Sciatic nerve (tissue), 2 donors: Measurements from ENCODE around the gene PC. TPM values are rescaled to one million over a fixed set of nuclear protein-coding genes. Genes with fewer than 3 reads are reported as not detected.
A peak's percentile ranks its signal among the peaks of the same experiment; 100 is the strongest.
"Not testable (repeated sequence)": the region's sequence is repeated elsewhere in the genome, so short reads cannot be mapped to it uniquely, and the experiment has no call there.

Experiments used
- ATAC-seq: fragments of 200-7000 bp; cut with Tn5 transposase; one replicate; pipeline ENCODE4 v1.9.1; 2020; ENCODE audit warnings: mild to moderate bottlenecking, moderate library complexity
- DNase-seq: peaks from one replicate; pipeline ENCODE4 v3.0.0-alpha.2; 2020; ENCODE audit warnings: low spot score
- intact Hi-C: fragments of 100-400 bp; cut with DNase I; formaldehyde crosslinking; loops from one replicate; pipeline ENCODE4 v1.14.2; 2022
- total RNA-seq: library from RNA; stranded (reverse); fragmentation: NEBNext Ultra II Directional; extraction: Animal tissue kit (Norgen Biotek cat#: 25700); gene quantifications from one replicate; pipeline ENCODE4 v1.2.1, GENCODE V29; 2021
- donor health status: DM: no; HTN: no; CAD: no.
- donor health status: DM: no; HTN: no; CAD: no.

Gene PC
- total RNA-seq, 1 donor from 2014 or later, result 103 TPM

DNA sequence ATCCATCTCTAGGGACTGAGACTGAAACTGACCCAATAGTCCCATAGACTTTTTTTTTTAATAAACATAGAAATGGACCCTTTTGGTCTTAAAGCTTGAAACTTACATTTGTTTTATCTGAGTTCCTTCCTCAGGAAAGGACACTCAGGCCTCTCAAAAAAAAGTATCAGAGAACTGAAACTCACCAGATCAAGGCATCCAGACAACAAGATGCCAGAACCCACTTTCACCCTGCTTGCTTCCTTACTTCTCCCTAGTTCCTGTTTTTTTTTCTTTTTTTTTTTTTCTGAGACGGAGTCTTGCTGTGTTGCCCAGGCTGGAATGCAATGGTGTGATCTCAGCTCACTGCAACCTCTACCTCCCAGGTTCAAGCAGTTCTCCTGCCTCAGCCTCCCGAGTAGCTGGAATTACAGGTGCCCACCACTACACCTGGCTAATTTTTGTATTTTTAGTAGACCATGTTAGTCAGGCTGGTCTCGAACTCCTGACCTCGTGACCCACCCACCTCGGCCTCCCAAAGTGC, 3.6 kb upstream of the PC start:
- intact Hi-C loops, ATAC-seq, DNase-seq: not testable (repeated sequence)

DNA sequence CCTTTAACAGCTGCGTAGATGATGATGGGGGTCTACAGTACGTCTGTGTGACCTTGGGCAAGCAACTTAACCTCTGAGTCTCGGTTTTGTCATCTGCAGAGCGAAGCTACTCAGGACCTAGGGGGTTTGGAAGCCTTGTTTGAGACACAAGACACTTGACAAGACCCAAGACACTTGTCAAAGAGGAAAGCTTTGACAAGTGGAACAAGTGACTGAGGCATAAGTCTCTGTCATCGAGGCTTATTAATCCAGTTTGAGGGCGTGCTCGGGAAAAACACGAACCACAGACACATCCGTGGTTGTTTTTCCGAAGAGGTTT, 732 bp upstream of the PC start:
- intact Hi-C loops, result loop anchor here (10.0 kb wide), 1 partner anchor 94 kb away; no protein-coding TSS in a partner anchor
- ATAC-seq (no peak), DNase-seq (no peak)

DNA sequence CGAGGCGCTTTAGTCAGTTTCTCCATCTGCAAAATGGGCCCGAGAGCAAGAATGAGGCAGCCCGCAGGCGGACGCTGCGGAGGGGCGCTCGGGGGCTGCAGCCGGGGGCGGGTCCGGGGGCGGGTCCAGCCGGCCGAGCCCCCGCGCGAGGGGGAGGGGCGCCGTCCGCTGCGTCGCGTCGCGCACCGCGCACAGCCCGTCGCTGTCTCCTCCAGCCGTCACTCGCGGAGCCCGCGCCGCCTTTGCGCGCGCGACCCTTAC, 282 bp downstream of the PC start:
- ATAC-seq (peak; percentile 1), DNase-seq (no peak)
- intact Hi-C loops, result loop anchor here (10.0 kb wide), 1 partner anchor 93 kb away; no protein-coding TSS in a partner anchor

DNA sequence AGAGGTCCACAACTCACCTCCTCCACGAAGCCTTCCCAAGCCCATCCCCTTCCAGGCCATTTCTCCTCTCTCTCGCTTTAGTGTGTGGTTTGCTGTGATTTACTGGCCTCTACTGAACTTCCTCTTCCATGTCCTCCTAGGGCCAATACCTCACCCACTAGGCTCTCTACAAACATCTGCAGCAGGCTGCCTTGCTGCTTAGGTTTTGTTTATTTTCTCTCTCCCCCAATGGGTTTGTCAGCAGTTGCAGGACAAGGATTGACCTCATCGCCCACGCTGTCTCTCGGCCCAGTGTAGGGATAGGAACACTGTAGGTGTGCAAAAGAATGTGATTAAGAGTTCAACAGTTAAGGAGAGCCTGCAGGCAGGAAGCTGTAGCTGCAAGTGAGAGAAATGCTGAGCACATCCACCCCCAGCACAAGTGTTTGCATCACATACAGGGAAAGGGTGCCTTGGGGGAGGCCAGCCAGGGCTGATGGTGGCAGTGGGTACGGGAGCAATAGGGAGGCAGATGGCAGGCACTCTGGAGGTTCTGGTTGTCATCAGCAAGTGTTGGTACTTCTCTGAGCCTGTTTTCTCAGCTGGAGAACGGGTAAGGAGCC, 1.4 kb downstream of the PC start:
- DNase-seq, result no peak
- ATAC-seq, result peak; percentile 33
- intact Hi-C loops, result loop anchor here (10.0 kb wide), 1 partner anchor 92 kb away; no protein-coding TSS in a partner anchor

DNA sequence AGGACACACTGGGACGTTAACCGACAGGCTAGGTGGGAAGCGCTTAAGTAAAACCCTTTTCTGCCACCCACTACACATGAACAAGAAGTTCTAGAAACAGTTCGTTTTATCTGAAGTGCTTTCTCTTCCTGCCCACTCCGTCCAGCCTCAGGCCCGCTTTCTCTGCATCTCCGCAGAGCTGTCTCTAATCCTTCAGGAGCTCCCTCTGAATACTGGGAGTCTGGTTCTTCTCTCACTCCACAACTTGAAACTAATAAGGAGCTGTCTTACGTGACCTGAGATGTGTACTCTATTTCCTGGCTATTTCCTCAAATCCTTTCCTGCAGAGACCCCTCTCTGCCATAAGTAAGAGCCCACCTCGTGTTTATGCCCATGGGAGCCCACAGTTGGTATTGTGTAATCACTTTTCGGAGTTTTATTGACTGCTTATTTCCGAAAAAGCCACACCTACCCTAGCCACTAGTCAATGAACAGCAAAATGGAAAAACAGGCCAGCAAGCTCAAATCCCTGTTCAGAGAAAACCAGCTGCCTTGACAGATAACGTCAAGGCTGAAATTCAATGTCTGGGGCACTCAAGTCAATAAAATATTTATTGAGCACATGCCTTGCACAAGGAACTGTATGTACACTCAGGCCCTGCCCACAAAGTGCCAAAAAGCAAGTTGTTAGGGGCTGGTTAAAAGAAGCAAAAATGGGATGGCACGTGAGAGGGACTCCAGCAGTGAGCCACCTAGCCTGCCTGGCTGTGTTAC, 4.9 kb downstream of the PC start:
- ATAC-seq (no peak), DNase-seq (no peak)
- intact Hi-C loops, result loop anchor here (10.0 kb wide), 1 partner anchor 88 kb away; no protein-coding TSS in a partner anchor

DNA sequence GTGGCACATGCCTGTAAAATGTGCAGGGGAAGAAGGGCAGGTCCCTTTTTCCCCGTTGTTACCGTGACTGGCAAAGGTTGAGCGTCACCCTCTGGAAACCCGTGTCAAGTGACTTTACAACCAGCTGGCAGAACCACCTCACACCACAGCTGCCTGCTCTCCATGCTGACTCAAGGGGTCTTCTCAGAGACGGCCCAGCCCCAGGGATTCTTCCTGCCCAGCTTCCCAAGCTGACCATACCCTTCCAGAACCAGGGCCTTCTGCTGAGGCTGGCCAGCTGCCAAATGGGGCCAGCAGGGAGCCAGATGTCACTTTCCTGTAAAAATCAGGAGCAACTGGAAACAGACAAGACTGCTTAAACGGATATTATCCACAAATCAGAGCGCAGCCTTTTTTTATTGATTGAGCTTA, 6.3 kb downstream of the PC start:
- ATAC-seq (no peak), DNase-seq (no peak)
- intact Hi-C loops, result loop anchor here (10.0 kb wide), 1 partner anchor 87 kb away; no protein-coding TSS in a partner anchor

DNA sequence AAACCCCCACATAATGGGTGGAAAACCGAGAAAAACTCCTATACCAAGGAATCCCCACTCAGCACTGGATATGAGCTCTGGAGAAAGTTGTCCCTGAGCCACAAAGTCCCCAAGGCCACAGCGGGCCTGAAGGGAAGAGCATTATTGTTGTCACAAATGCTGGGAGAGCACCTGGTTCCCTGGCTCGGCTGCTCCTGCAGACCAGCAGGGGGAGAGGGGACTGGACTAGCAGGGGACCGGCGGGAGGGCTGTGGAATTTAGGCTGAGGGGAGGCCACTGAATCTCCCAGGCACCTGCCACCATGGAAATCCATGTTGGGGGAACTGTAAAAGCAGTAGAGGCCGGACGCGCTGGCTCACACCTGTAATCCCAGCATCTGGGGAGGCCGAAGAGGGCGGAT, 7.0 kb downstream of the PC start:
- intact Hi-C loops, result loop anchor here (10.0 kb wide), 1 partner anchor 86 kb away; no protein-coding TSS in a partner anchor
- ATAC-seq (no peak), DNase-seq (no peak)

DNA sequence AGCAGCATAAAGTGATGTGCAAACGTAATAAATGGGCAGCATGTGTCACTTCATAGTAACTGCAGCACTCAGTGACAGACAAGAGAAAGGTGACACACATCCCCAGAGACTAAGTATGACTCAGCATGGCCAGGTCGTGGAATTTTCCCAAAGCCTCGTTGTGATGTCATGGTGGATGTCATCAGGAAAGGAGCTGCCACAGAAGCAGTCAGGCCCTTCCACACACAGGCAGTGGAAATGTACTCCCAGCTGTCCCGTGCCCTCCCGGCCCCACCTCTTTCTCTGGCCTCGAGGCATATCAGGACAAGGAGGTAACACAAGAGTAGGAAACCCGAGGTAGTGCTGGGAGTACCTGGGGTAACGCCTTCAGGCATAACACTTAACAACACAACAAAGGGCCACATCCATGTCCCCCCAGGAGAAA, 8.1 kb downstream of the PC start:
- ATAC-seq (peak; percentile 27), DNase-seq (no peak)
- intact Hi-C loops, result loop anchor here (10.0 kb wide), 1 partner anchor 85 kb away; no protein-coding TSS in a partner anchor

DNA sequence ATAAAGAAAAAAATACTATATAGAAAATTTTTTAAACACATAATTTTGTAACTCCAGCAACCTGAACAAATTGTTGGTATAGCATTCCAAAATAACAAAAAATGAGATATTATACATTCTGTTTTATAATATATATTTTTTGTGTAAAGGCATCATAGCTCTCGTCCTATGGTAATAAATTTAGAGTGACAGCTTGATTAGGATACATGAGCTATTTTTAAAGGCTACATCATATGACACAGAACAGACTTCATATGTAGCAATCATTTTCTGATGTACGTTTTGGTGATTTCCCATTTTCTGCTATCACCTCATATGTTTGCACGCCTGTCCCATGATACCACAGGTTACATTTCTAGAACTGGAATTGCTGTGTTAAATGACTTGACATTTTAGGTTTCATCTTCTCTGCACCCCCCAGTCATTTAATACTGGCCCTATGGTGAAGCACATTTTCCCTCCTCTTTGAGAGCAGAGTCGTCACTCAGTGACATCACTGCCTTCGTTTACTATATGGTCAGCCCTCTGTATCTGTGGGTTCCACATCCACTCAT, 19.5 kb downstream of the PC start:
- intact Hi-C loops, result no loop called here
- ATAC-seq, result no peak
- DNase-seq, result no peak

DNA sequence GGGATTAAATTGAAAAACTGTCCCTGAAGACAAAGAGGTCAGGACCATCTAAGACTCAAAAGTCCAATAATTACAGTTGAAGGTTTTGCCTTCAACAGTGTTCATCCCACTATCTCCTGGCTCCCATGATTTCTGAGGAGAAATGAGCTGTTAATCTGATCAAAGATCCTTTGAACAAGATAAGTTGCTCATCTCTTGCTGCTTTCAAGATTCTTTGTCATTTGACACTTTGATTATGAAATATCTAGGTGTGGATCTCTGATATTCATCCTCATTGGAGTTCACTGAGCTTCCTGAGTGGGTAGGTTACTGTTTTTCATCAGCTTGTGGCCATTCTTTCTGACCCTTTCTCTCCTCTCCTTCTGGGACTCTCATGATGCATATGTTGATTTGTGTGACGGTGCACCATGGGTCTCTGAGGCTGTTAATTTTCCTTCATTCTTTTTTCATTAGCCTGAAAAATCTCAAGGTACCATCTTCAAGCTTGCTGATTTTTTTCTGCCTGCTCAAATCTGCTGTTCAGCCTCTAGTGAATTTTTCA, 20.9 kb downstream of the PC start:
- intact Hi-C loops, result no loop called here
- DNase-seq (no peak), ATAC-seq (no peak)

DNA sequence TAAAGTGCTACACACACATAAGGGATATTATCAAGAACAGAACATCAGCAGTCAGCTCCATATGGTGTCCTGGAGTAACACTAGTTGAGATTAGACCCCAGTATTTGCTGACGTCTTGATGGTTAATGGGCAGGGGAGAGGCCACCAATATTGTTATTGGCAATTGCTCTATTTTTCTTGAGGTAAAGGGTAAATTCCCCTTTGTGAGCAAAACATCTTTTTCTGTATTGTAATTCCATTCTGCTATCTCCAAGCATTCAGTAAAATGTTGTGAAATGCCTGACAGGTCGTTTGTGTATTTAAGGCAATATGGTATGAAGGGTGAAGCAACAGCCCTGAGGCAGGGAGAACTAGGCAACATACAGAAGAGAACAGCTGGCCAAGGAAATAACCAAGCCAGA, 21.9 kb downstream of the PC start:
- no peak for DNase-seq
- intact Hi-C loops, result no loop called here
- no peak for ATAC-seq

DNA sequence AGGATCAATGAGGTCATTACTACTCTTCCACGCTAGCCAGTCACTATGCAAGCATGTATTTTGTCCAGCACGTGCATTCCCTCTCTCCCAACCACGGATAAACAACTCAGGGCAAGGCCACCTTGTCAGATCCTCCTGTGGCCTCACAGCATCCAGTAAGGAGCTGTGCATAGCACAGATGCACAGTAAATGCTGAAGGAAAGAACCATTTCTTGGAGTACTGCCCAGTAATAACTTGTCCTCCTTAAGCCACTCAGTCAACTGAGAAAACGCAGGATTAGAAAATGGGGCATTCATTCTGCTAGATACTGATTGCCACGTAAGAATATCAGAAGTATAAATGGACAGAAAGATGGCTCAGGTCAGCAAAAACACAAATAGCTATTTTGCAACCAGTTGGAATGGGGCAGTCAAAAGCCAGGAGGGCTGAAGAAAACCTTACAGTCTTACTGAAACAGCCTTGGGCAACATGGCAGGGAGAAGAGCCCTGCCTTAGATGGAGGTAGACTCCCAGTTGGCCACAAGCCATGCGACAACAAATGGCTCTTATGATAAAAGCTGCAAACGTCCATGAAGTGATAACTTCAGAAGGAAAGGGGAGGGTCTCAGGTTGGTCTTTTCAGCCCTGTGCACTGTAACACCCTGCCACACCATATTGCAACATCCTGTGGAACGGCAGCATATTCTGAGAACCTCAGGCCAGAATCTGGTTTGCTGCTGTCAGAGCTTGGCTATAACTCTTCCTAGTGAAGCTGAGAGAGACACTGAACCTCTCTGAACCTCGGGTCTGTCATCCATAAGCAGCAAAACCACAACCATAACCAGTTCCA, 23.0 kb downstream of the PC start:
- intact Hi-C loops, result no loop called here
- ATAC-seq, result peak; percentile 70

DNA sequence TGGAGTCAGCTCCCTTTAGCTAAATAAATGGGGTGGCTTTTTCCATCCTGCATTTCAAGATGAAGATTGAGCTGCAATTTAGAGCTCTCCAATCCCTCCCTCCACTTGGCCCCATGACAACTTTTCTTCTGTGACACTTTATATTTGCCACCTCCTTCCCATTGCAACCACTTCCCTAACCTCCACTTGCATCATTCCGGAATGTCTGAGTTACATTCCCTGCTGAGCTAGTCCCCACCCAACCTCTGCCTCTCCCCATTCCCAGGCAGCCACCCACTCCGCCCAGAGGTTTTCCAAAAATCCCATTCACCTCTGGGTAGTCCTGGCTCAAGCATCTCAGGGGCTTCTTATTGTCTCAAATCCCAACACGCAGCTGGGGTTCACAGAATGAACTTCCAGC, 24.7 kb downstream of the PC start:
- DNase-seq (no peak), ATAC-seq (no peak)
- intact Hi-C loops, result no loop called here

More for the DNA sequence above, 23.0 kb downstream of the PC start:
- no peak for DNase-seq

DNA sequence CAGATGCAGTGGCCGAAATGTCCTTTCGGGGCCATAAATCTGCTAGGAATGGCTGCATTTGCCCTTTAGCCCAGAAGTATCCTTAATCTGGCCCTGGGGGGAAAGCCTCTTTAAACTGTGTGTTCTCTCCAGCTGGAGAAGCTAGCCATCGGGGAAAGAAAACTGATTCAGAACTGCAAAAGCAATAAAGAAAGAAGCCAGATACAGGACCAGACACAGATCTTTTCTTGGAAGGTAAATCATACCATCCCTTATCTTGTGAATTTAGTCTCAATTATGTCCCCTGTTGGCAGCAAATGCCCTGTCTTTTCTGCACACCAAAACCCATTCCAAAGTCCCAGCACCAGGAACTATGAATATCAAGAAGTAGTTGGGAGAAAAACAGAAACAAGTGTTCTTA, 25.6 kb downstream of the PC start:
- no peak for DNase-seq
- intact Hi-C loops, result no loop called here
- peak; percentile 18 for ATAC-seq

DNA sequence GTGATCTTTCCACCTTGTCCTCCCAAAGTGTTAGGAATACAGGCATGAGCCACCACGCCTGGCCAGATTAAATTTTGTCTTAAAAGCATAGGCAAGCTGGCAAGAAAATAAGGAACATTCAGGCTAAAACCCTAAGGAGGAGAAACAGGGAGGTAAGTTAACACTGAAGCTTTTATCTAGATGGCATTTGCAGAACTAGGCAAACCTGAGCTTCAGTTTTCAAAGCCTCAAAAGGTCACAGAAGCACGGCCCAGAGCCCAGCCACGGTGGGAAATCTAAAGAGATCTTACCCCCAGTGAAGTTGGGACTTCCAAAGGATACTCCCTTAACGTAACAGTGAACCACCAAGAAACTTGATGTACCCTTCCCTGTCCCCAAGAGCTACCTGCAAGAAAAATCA, 28.4 kb downstream of the PC start:
- no peak for ATAC-seq
- intact Hi-C loops, result no loop called here
- no peak for DNase-seq

DNA sequence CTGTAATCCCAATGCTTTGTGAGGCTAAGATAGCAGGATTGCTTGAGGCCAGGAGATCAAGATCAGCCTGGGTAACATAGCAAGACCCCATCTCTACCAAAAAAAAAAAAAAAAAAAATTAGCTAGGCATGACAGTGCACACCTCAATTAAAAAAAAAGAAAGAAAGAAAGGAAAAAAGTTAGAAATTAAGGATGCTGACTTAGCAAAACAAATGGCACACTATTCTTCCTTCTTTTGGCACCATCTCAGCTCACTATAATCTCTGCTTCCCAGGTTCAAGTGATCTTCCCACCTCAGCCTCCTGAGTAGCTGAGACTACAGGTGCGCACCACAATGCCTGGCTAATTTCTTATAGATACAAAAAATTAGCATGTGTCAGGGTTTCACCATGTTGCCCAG, 33.9 kb downstream of the PC start:
- ATAC-seq (no peak), DNase-seq (no peak)
- intact Hi-C loops, result no loop called here

DNA sequence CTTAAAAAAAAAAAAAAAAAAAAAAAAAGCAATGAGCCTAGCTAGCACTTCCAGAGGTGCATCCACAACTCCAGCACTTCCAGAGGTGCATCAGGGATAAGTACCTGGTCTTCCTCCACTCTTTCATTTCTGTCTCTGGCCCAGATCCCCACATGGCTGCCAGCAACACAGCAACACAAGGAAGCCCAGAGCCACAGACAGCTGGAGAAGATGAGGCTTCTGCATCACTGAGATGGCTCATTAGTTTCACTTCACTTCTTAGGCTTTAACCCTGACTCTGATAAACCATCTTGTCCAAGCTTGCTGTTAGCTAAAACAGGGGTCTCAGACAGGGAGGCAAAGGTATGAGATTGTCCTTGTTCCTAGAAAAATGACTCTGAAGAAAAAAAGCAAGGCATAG, 35.6 kb downstream of the PC start:
- intact Hi-C loops, result no loop called here
- DNase-seq (no peak), ATAC-seq (no peak)

DNA sequence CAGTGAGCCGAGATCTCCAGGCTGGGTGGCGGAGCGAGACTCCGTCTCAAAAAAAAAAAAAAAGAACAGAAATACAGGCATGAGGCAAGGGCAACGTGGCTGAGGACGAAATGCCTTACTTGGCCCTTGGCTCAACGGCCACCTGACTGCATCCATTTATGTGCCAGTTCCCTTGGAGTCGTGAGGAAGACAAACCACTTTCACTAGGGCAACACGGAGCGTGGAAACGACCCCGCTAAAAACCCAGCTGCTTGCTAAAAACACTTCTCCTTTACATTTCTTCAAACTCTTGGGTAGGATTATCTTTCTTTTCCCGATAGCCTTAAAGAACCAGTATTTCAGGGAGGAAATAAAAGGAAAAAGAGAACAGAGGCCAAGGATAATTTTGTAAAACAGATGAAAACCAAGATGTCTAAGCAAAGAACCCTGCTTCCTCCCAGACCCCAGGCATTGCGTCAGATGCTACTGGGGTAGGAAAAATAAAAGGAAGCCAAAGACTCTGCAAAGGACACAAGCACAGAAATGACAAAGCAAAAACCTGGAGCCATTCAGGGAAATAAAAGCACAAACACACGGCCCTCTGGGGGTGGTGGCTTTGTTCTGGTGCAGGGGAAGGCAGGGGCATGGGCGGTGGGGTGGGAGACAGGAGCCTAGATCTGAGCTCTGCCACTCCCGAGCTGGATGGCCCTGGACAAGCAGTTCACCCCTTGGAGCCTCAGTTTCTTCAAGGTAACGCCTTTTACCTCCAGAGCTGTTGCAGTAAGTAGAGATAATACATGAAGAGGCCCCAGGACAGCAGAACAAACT, 37.0 kb downstream of the PC start:
- intact Hi-C loops, result no loop called here
- peak; percentile 51 for ATAC-seq

More for the DNA sequence above, 37.0 kb downstream of the PC start:
- DNase-seq, result no peak
